ENCODE measurements around the gene OPA3.

Gene OPA3

GRCh38 chr19:45571457-45572220, 13.0 kb downstream of the OPA3 start:
- Histone ChIP-seq H3K79me1 (replicated peaks; ENCODE audit: low read length, poor library complexity, severe bottlenecking) (peaks cover 27% of the 10 kb centered on the region), H2BK15ac (ENCODE audit: low read depth, poor library complexity, severe bottlenecking) (no peak overlapping the region), H3K27me3 (ENCODE audit: control insufficient read depth in 1 of 2, insufficient read depth in 1 of 2, low read length in 2 of 2) (no peaks in the 10 kb centered on the region), H2BK5ac (ENCODE audit: low read depth, low read length, poor library complexity, severe bottlenecking) (no peak overlapping the region), H3K4me1 (ENCODE audit: control insufficient read depth, insufficient read depth, low read depth, low read length) (peaks cover 19% of the 10 kb centered on the region), H2BK12ac (ENCODE audit: low read length in 2 of 2) (no peak overlapping the region), H3K9me3 (ENCODE audit: control insufficient read depth, low read length) (no peaks in the 10 kb centered on the region), H2AK5ac (ENCODE audit: low read length, severe bottlenecking) (no peak overlapping the region), H3K4me2 (ENCODE audit: low read length, poor library complexity, severe bottlenecking) (no peak overlapping the region), H2BK120ac (ENCODE audit: low read depth, low read length) (no peak overlapping the region), H3K23ac (ENCODE audit: low read length in 2 of 2) (no peak overlapping the region), H3K36me3 (ENCODE audit: control insufficient read depth in 1 of 2, insufficient read depth in 2 of 2, low read depth in 1 of 2, low read length in 2 of 2) (peaks cover 0 to 5% of the 10 kb centered on the region in 2 experiments), H3K4me3 (ENCODE audit: insufficient read depth in 1 of 2, low read depth in 1 of 2, low read length in 2 of 2) (no peak overlapping the region), H3K4ac (ENCODE audit: low read depth in 1 of 2, low read length in 2 of 2) (no peak overlapping the region), H3K9ac (ENCODE audit: low read length) (no peak overlapping the region), H2AFZ (ENCODE audit: low read depth, low read length) (no peak overlapping the region), H3K27ac (ENCODE audit: low read length, poor library complexity, severe bottlenecking) (no peak overlapping the region), H3K18ac (ENCODE audit: low read depth in 1 of 2, low read length in 2 of 2) (no peak overlapping the region), H4K91ac (ENCODE audit: low read length) (no peak overlapping the region), H3K14ac (ENCODE audit: low read length in 2 of 2) (no peak overlapping the region), H4K8ac (ENCODE audit: low read length) (no peak overlapping the region)
- DNase-seq: no peak
- 73% methylated on average over 5 of the region's 8 CpGs for WGBS

- Histone ChIP-seq H3K14ac (ENCODE audit: low read length in 2 of 2) (no peak overlapping the region), H2BK120ac (ENCODE audit: low read depth, low read length) (no peak overlapping the region), H3K4me3 (ENCODE audit: insufficient read depth in 1 of 2, low read depth in 1 of 2, low read length in 2 of 2) (peak overlapping the region in 1 of 2 experiments; percentile 14), H4K8ac (ENCODE audit: low read length) (peak overlapping the region; percentile 69), H3K27ac (ENCODE audit: low read length, poor library complexity, severe bottlenecking) (no peak overlapping the region), H3K18ac (ENCODE audit: low read depth in 1 of 2, low read length in 2 of 2) (no peak overlapping the region), H3K36me3 (ENCODE audit: control insufficient read depth in 1 of 2, insufficient read depth in 2 of 2, low read depth in 1 of 2, low read length in 2 of 2) (peaks cover 0 to 5% of the 10 kb centered on the region in 2 experiments), H3K23ac (ENCODE audit: low read length in 2 of 2) (no peak overlapping the region), H2AK5ac (ENCODE audit: low read length, severe bottlenecking) (peak overlapping the region; percentile 59), H4K91ac (ENCODE audit: low read length) (no peak overlapping the region), H2BK15ac (ENCODE audit: low read depth, poor library complexity, severe bottlenecking) (no peak overlapping the region), H3K27me3 (ENCODE audit: control insufficient read depth in 1 of 2, insufficient read depth in 1 of 2, low read length in 2 of 2) (no peaks in the 10 kb centered on the region), H3K4me2 (ENCODE audit: low read length, poor library complexity, severe bottlenecking) (no peak overlapping the region), H2BK5ac (ENCODE audit: low read depth, low read length, poor library complexity, severe bottlenecking) (no peak overlapping the region), H3K79me1 (replicated peaks; ENCODE audit: low read length, poor library complexity, severe bottlenecking) (peaks cover 28% of the 10 kb centered on the region), H3K9ac (ENCODE audit: low read length) (no peak overlapping the region), H3K4ac (ENCODE audit: low read depth in 1 of 2, low read length in 2 of 2) (no peak overlapping the region), H3K9me3 (ENCODE audit: control insufficient read depth, low read length) (no peaks in the 10 kb centered on the region), H2AFZ (ENCODE audit: low read depth, low read length) (no peak overlapping the region), H3K4me1 (ENCODE audit: control insufficient read depth, insufficient read depth, low read depth, low read length) (peaks cover 13% of the 10 kb centered on the region), H2BK12ac (ENCODE audit: low read length in 2 of 2) (no peak overlapping the region)
- 57% methylated on average over 14 of the region's 15 CpGs for WGBS
- no peak for DNase-seq
Measured at GRCh38 chr19:45569619-45570421, 14.8 kb downstream of the OPA3 start.

- Histone ChIP-seq H3K18ac (ENCODE audit: low read depth in 1 of 2, low read length in 2 of 2) (no peak overlapping the region), H3K4me2 (ENCODE audit: low read length, poor library complexity, severe bottlenecking) (no peak overlapping the region), H3K4me3 (ENCODE audit: insufficient read depth in 1 of 2, low read depth in 1 of 2, low read length in 2 of 2) (no peak overlapping the region), H2BK15ac (ENCODE audit: low read depth, poor library complexity, severe bottlenecking) (no peak overlapping the region), H2BK120ac (ENCODE audit: low read depth, low read length) (peak overlapping the region; percentile 34), H2AFZ (ENCODE audit: low read depth, low read length) (no peak overlapping the region), H3K23ac (ENCODE audit: low read length in 2 of 2) (no peak overlapping the region), H2AK5ac (ENCODE audit: low read length, severe bottlenecking) (peak overlapping the region; percentile 1), H3K9me3 (ENCODE audit: control insufficient read depth, low read length) (no peaks in the 10 kb centered on the region), H3K27me3 (ENCODE audit: control insufficient read depth in 1 of 2, insufficient read depth in 1 of 2, low read length in 2 of 2) (no peaks in the 10 kb centered on the region), H3K14ac (ENCODE audit: low read length in 2 of 2) (no peak overlapping the region), H3K4ac (ENCODE audit: low read depth in 1 of 2, low read length in 2 of 2) (peak overlapping the region in 1 of 2 experiments; percentile 75), H3K79me1 (replicated peaks; ENCODE audit: low read length, poor library complexity, severe bottlenecking) (peaks cover 29% of the 10 kb centered on the region), H4K91ac (ENCODE audit: low read length) (no peak overlapping the region), H4K8ac (ENCODE audit: low read length) (peak overlapping the region; percentile 54), H2BK12ac (ENCODE audit: low read length in 2 of 2) (no peak overlapping the region), H3K4me1 (ENCODE audit: control insufficient read depth, insufficient read depth, low read depth, low read length) (peaks cover 10% of the 10 kb centered on the region), H3K27ac (ENCODE audit: low read length, poor library complexity, severe bottlenecking) (no peak overlapping the region), H3K36me3 (ENCODE audit: control insufficient read depth in 1 of 2, insufficient read depth in 2 of 2, low read depth in 1 of 2, low read length in 2 of 2) (no peaks in the 10 kb centered on the region), H2BK5ac (ENCODE audit: low read depth, low read length, poor library complexity, severe bottlenecking) (no peak overlapping the region), H3K9ac (ENCODE audit: low read length) (no peak overlapping the region)
- 57% methylated on average over 3 of the region's 3 CpGs for WGBS
- DNase-seq: peak; percentile 61
Measured at GRCh38 chr19:45568732-45569131, 15.9 kb downstream of the OPA3 start.

GRCh38 chr19:45567609-45568008, 17.0 kb downstream of the OPA3 start:
- Histone ChIP-seq H3K36me3 (ENCODE audit: control insufficient read depth in 1 of 2, insufficient read depth in 2 of 2, low read depth in 1 of 2, low read length in 2 of 2) (no peaks in the 10 kb centered on the region), H2BK120ac (ENCODE audit: low read depth, low read length) (no peak overlapping the region), H3K23ac (ENCODE audit: low read length in 2 of 2) (no peak overlapping the region), H3K4me1 (ENCODE audit: control insufficient read depth, insufficient read depth, low read depth, low read length) (peaks cover 12% of the 10 kb centered on the region), H3K27me3 (ENCODE audit: control insufficient read depth in 1 of 2, insufficient read depth in 1 of 2, low read length in 2 of 2) (no peaks in the 10 kb centered on the region), H3K9ac (ENCODE audit: low read length) (no peak overlapping the region), H2BK15ac (ENCODE audit: low read depth, poor library complexity, severe bottlenecking) (no peak overlapping the region), H2BK5ac (ENCODE audit: low read depth, low read length, poor library complexity, severe bottlenecking) (no peak overlapping the region), H3K9me3 (ENCODE audit: control insufficient read depth, low read length) (no peaks in the 10 kb centered on the region), H3K14ac (ENCODE audit: low read length in 2 of 2) (no peak overlapping the region), H3K4ac (ENCODE audit: low read depth in 1 of 2, low read length in 2 of 2) (no peak overlapping the region), H2AK5ac (ENCODE audit: low read length, severe bottlenecking) (no peak overlapping the region), H2BK12ac (ENCODE audit: low read length in 2 of 2) (no peak overlapping the region), H3K4me2 (ENCODE audit: low read length, poor library complexity, severe bottlenecking) (no peak overlapping the region), H2AFZ (ENCODE audit: low read depth, low read length) (no peak overlapping the region), H3K79me1 (replicated peaks; ENCODE audit: low read length, poor library complexity, severe bottlenecking) (peaks cover 23% of the 10 kb centered on the region), H4K91ac (ENCODE audit: low read length) (no peak overlapping the region), H3K4me3 (ENCODE audit: insufficient read depth in 1 of 2, low read depth in 1 of 2, low read length in 2 of 2) (no peak overlapping the region), H3K18ac (ENCODE audit: low read depth in 1 of 2, low read length in 2 of 2) (no peak overlapping the region), H3K27ac (ENCODE audit: low read length, poor library complexity, severe bottlenecking) (no peak overlapping the region), H4K8ac (ENCODE audit: low read length) (no peak overlapping the region)
- 100% methylated on average over 1 of the region's 2 CpGs for WGBS
- DNase-seq: no peak
